Duodenal mucosa (tissue), 2 donors: ENCODE measurements around the gene RASAL2.

Experiments
- H3K27ac ChIP-seq: one replicate; pipeline ENCODE4 v1.7.0; 2013; ENCODE audit warnings: low read depth, low read length
- H3K27me3 ChIP-seq, 2 donors: one replicate each; pipeline ENCODE4 v1.7.0; 2013; ENCODE audit warnings: low read length in 2 of 2, control low read depth in 1 of 2; ENCODE audit not compliant: insufficient read depth in 2 of 2, control insufficient read depth in 1 of 2
- H3K36me3 ChIP-seq, 2 donors: one replicate each; pipeline ENCODE4 v1.7.0; 2013; ENCODE audit warnings: low read length in 2 of 2, control low read depth in 1 of 2; ENCODE audit not compliant: insufficient read depth in 2 of 2, control insufficient read depth in 1 of 2
- H3K4me1 ChIP-seq, 2 donors: one replicate each; pipeline ENCODE4 v1.7.0; 2013; ENCODE audit warnings: low read length in 2 of 2, control low read depth in 1 of 2; ENCODE audit not compliant: insufficient read depth in 2 of 2, control insufficient read depth in 1 of 2
- H3K4me3 ChIP-seq, 2 donors: one replicate each; pipeline ENCODE4 v1.7.0; 2013; ENCODE audit warnings: low read length in 2 of 2, low read depth in 1 of 2
- H3K9ac ChIP-seq, 2 donors: one replicate each; pipeline ENCODE4 v1.7.0; 2013; ENCODE audit warnings: low read length in 2 of 2, low read depth in 1 of 2
- H3K9me3 ChIP-seq, 2 donors: one replicate each; pipeline ENCODE4 v1.7.0; 2013; ENCODE audit warnings: low read length in 2 of 2, control low read depth in 1 of 2; ENCODE audit not compliant: control insufficient read depth in 1 of 2

The RASAL2 gene

DNA sequence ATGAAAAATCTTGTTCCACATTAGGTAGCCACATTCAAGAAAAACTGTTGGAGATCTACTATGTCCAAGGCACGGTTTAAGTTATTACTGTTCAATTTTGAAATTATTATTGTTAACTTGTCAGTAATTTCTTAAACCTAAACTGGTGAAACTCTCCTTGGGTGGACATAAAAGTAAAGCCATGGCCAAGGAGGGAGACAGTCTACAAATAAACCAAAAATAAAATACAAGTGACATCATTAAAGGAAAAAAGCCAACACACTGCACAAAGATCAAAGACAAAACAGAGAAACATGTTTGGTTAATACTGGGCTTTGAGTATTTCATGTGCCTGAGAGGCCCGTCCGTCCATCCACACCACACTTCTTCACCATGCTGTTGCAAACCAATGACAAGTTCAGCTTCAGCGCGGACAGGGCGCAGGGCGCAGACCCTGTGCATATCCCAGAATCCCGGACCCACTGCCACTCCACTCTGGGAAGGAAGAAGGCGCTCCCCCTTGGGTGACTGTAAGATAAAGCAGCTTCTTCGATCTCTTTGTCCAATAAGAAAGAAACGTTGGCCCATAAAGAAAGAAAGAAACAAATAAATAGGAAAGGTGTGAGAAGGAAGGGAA lies 918 bp upstream of the RASAL2 start:
- Histone ChIP-seq H3K27me3 (no peaks in the 10 kb centered on the region), H3K27ac (no peak overlapping the region), H3K9ac (peak overlapping the region; percentile 59 to 69), H3K9me3 (no peaks in the 10 kb centered on the region), H3K4me3 (peak overlapping the region; percentile 84 to 85), H3K36me3 (no peaks in the 10 kb centered on the region), H3K4me1 (peaks cover 16 to 22% of the 10 kb centered on the region in 2 donors)

DNA sequence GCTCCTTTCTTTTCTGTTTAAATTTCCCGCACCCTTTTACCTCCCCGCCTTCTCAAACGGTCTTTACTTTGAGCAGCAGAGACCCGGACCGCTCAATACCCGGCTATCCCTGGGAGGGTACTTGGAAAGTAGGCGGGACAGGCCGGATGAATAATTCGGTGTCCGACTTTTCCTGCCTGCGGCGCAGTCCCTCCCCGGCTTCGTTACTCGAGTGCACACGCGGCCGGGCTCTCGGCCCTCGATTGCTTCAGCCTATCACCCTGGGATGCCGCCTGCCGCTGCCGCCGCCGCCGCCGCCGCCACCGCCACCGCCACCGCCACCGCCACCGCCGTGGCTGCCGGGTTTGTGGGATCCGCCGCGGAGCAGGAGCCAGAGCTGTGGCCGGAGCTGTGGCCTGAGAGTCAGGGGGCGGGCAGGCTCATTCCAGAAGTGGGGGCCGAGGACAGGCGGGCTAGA lies 382 bp upstream of the RASAL2 start:
- Histone ChIP-seq H3K4me1 (peaks cover 20 to 27% of the 10 kb centered on the region in 2 donors), H3K27me3 (no peaks in the 10 kb centered on the region), H3K36me3 (no peaks in the 10 kb centered on the region), H3K9ac (peak overlapping the region; percentile 59 to 79), H3K9me3 (no peaks in the 10 kb centered on the region), H3K27ac (peak overlapping the region; percentile 64), H3K4me3 (peak overlapping the region; percentile 85 to 89)

DNA sequence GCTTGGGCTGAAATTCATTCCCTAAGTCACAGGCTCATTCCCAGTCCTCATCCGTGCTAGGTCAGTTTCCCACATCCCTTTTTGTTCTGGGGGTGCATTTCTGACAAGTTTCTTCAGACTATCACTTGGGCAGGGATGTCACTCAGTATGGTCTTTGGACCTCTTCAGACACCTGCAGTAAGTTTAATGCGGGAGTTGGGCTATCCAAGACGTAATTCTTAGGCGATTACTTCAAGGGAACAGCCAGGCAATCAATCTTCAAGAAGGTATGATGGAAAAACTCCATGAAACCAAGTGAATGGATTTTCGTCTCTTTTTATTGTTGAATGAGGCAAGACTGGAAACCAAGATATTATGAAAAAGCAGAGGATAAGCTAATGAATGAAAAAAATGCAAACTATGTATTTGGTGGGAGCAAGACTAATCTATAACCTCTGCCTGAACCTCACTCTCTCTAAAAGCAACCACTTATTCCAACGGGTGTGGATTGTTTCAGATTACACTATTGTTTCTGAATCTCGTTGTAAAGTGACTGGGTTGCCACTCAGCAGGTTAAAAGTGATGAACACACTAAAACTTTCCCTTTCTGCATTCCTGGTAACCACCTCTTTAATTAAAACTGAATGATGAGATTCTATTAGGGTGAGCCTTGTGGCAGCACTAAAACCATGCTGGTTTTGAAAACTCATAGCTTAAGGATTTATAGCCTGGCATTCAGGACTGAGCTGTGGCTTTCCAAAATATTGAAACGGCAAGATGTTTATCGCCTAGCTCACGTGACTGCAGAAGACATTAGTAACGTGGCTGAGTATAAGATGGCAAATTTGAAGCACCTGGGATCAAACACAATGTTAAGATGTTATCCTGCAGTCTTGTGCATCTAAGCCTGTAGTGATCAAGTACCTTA lies 1.1 kb downstream of the RASAL2 start:
- Histone ChIP-seq H3K27me3 (no peaks in the 10 kb centered on the region), H3K36me3 (no peaks in the 10 kb centered on the region), H3K9me3 (no peaks in the 10 kb centered on the region), H3K9ac (peak overlapping the region; percentile 59 to 79), H3K4me3 (peak overlapping the region; percentile 85 to 89), H3K27ac (peak overlapping the region; percentile 64), H3K4me1 (peaks cover 20 to 27% of the 10 kb centered on the region in 2 donors)

DNA sequence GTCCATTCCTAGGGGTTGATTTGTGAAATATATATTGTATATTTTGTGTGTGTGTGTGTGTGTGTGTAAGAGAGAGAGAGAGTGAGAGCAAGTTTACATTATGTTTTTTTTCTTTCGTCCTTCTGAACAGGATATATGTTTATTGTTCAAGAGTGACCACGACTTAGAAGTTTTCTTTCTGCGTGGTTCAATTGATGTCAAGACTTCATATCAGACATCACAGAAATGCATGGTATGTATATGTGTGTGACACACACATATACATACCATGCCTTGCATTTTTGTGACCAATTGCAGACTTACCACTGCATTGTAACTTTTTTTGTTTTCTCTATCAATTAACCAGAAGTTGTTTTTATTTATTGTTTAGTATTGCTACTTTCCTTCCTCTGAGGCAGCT lies 2.5 kb downstream of the RASAL2 start:
- Histone ChIP-seq H3K4me1 (peaks cover 20 to 27% of the 10 kb centered on the region in 2 donors), H3K27me3 (no peaks in the 10 kb centered on the region), H3K36me3 (no peaks in the 10 kb centered on the region), H3K9me3 (no peaks in the 10 kb centered on the region), H3K27ac (no peak overlapping the region), H3K9ac (no peak overlapping the region), H3K4me3 (no peak overlapping the region)

DNA sequence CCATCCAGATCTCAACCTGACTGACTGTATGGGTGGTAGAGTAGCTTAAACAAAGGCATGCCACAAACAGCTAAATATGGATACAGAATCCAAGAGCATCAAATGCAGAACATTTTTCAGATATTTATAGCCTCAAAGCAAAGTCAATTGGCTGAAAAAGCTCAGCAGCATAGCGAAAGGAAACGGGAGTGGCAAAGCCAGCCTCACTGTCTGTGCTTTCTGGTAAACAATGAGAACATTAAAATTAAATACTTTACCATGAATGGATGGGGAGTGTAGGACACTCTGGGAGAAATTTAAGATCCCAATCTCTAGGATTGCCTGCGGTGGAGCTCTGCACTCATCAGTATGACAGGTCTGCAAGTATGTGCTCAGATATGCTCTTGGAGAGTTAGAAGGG lies 4.4 kb downstream of the RASAL2 start:
- Histone ChIP-seq H3K9ac (no peak overlapping the region), H3K4me3 (peak overlapping the region in 1 of 2 donors; percentile 26)

DNA sequence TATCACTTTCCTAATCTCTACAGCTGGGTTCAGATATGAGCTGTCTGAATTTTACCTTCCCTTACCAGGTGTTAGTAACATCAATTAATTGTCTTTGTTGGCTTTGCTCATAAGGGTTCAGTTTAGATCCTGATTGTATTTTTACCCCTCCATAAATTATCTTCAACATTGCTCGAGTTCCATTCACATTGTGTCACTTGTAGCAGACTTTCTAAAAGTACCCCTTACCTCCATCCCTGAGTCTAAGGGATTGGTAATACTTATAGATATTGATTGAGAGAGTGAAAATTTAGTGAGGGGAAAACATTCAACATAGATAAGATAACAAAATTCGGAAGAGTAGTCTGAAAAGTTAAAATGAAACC lies 7.3 kb downstream of the RASAL2 start:
- Histone ChIP-seq H3K27ac (no peak overlapping the region), H3K27me3 (no peaks in the 10 kb centered on the region), H3K4me1 (peaks cover 14 to 21% of the 10 kb centered on the region in 2 donors)

More for the DNA sequence above, 4.4 kb downstream of the RASAL2 start:
- H3K9me3 ChIP-seq, result no peaks in the 10 kb centered on the region
- no peaks in the 10 kb centered on the region for H3K36me3 ChIP-seq
- H3K27me3 ChIP-seq, result no peaks in the 10 kb centered on the region
- H3K4me1 ChIP-seq, result peaks cover 20 to 32% of the 10 kb centered on the region in 2 donors
- no peak overlapping the region for H3K27ac ChIP-seq

DNA sequence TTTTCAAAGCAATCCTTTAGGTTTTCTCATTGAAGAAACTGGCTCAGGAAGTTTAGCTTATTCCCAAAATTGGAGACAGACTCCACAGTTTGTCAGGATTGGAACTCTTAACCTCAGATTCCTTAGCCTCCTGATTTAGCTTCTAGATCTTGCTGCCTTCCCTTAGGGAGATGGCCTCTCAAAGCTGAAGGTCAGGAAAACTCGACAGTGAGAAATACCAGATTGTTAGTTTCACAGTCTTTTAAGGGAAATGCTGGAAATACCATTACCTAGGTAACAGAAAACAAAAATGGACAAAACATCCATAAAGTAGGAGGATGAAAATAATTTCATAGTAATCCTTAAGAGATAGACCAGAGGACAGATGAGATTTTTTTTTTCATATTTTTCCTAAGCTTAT lies 7.8 kb downstream of the RASAL2 start:
- Histone ChIP-seq H3K36me3 (no peaks in the 10 kb centered on the region), H3K27ac (no peak overlapping the region), H3K27me3 (no peaks in the 10 kb centered on the region), H3K9ac (no peak overlapping the region), H3K9me3 (no peaks in the 10 kb centered on the region), H3K4me1 (peaks cover 14 to 21% of the 10 kb centered on the region in 2 donors), H3K4me3 (no peak overlapping the region)

More for the DNA sequence above, 7.3 kb downstream of the RASAL2 start:
- H3K9ac ChIP-seq, result no peak overlapping the region
- H3K36me3 ChIP-seq, result no peaks in the 10 kb centered on the region
- H3K9me3 ChIP-seq, result no peaks in the 10 kb centered on the region
- no peak overlapping the region for H3K4me3 ChIP-seq

DNA sequence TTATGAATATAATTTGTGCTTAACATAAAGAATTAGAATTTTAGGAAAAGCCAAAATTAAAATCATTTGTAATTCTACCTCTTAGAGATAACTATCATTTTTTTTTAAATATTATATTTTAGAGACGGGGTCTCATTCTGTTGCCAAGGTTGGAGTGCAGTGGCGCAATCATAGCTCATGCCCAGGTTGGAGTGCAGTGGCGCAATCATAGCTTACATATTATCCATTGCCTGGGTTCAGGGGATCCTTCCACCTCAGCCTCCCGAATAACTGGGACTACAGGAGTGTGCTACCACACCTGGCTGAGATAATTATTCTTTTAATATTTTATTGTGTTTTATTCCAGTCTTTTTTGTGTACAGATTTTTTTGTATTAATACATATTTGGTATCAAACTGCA lies 8.3 kb downstream of the RASAL2 start:
- H3K4me3 ChIP-seq, result no peak overlapping the region
- H3K27me3 ChIP-seq, result no peaks in the 10 kb centered on the region
- no peaks in the 10 kb centered on the region for H3K9me3 ChIP-seq
- H3K9ac ChIP-seq, result no peak overlapping the region
- no peaks in the 10 kb centered on the region for H3K36me3 ChIP-seq
- no peak overlapping the region for H3K27ac ChIP-seq
- H3K4me1 ChIP-seq, result peaks cover 11 to 18% of the 10 kb centered on the region in 2 donors

DNA sequence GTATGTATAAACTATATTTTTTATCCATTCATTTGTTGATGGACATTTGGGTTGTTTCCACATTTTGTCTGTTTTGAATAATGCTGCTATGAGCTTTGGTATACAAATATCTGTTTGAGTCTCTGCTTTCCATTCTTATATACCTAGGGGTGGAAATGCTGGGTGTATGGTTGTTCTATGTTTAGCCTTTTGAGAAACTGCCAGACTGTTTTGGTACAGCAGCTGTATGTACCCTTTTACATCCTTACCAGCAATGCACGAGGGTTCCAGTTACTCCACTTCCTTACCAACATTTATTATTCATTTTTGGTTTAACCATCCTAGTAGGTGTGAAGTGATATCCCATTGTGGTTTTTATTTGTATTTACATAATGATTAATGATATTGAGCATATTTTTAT lies 13.9 kb downstream of the RASAL2 start:
- no peaks in the 10 kb centered on the region for H3K36me3 ChIP-seq
- no peak overlapping the region for H3K4me3 ChIP-seq
- H3K27ac ChIP-seq, result no peak overlapping the region
- H3K9me3 ChIP-seq, result no peaks in the 10 kb centered on the region
- no peak overlapping the region for H3K9ac ChIP-seq
- no peaks in the 10 kb centered on the region for H3K27me3 ChIP-seq
- peaks cover 0 to 5% of the 10 kb centered on the region in 2 donors for H3K4me1 ChIP-seq
